Epithelial cell of esophagus (primary cell): ENCODE results near the gene SPEN.

Source experiments
- DNase-seq: peaks from one replicate; pipeline ENCODE4 v3.0.0; 2010; ENCODE audit warnings: low read depth
- H3K4me3 ChIP-seq: 2 replicates; pipeline ENCODE4 v1.5.1; 2011; ENCODE audit warnings: mild to moderate bottlenecking, low read length, control low read depth
- TF ChIP-seq, protein P1 (sequence below): IDR thresholded peaks from 2 replicates; pipeline ENCODE4 v1.5.1; 2011; ENCODE audit warnings: low read depth, mild to moderate bottlenecking, low read length, control low read depth, inconsistent platforms; ENCODE audit not compliant: insufficient read depth; ENCODE audit errors: missing control alignments

The SPEN gene

DNA sequence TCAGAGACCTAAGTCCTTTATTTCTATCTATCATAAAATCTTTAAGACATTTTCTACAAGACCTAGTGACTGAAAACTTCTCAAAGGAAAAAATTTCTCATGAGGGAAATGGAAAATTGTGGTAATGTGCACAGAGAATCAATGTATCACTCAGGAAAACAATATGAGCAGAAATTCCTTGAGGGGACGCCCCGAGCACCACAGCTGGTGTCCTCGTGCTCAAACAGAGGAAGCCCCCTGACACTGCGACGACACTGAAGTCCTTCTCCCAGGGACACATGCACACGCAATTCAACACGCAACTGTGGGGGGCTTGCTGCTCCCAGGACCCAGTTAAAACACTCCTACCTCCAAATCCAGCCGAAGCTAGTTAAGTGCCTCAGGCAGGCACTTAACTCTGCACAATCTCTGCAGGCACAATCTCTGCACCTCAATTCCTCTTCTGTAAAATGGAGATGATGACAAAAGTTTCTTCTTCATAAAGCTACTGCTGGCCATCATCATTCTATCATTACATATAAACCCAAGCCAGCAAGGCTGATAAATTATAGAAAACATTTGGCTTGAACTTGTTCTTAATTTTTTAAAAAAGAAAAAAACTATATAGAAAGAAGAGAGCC is 112.4 kb downstream of the SPEN start:
- TF ChIP-seq, protein P1, sequence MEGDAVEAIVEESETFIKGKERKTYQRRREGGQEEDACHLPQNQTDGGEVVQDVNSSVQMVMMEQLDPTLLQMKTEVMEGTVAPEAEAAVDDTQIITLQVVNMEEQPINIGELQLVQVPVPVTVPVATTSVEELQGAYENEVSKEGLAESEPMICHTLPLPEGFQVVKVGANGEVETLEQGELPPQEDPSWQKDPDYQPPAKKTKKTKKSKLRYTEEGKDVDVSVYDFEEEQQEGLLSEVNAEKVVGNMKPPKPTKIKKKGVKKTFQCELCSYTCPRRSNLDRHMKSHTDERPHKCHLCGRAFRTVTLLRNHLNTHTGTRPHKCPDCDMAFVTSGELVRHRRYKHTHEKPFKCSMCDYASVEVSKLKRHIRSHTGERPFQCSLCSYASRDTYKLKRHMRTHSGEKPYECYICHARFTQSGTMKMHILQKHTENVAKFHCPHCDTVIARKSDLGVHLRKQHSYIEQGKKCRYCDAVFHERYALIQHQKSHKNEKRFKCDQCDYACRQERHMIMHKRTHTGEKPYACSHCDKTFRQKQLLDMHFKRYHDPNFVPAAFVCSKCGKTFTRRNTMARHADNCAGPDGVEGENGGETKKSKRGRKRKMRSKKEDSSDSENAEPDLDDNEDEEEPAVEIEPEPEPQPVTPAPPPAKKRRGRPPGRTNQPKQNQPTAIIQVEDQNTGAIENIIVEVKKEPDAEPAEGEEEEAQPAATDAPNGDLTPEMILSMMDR: no peak
- DNase-seq: no peak
- no peak overlapping the region for H3K4me3 ChIP-seq

DNA sequence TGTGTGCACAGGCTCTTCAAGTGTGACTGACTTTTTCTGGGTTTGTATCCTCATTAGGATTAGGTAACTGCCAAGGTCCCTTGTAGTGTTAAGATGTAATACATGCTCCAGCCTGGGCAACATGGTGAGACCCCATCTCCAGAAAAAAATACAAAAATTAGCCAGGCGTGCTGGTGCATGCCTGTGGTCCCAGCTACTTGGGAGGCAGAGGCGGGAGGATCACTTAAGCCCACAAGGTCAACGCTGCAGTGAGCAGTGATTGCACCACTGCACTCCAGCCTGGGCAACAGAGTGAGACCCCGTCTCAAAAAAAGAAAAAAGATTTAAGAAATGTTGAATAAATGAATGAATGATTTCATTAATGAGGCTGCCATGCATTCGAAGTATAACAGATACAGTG is 113.3 kb downstream of the SPEN start:
- H3K4me3 ChIP-seq: no peak overlapping the region

DNA sequence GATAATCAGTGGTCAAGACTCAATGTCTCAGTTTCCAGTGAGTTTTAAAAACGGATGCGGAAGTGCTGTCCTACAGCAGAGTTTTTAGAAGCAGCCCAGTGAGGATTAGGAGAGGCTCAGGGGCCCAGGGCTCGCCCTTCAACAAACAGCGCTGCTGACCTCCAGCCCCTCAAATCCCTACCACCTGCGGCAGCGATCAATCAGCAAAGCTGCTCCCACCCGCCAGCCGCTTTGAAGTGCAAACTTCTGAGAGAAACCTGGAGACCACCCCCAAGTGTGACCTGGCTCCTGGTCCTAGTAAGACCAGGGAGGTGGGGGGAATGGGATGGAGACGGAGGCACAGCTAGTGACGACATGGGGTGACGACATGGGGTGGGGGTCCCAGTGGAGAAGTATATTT is 114.0 kb downstream of the SPEN start:
- no peak overlapping the region for H3K4me3 ChIP-seq
- TF ChIP-seq, protein P1: no peak
- no peak for DNase-seq

More for the DNA sequence above, 113.3 kb downstream of the SPEN start:
- TF ChIP-seq, protein P1: no peak
- DNase-seq: no peak

DNA sequence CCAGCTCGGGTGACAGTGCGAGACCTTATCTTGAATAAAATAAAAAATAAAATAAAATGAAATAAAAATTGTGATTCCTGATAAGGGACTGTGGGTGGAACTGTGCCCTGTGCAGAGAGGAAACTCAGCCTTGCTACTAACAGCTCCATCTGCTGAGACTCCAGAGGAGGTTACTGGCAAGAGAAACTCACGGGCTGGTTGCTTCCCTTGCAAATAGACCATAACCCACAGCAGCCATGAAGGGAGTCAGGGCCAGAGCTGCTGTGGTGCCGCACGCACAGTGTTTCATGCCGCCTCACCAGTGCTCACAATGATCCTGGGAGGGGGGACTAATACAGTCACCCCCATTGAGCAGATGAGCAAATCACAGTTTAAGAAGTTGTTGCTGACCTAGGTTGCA is 114.7 kb downstream of the SPEN start:
- DNase-seq: no peak
- TF ChIP-seq, protein P1: no peak
- H3K4me3 ChIP-seq: no peak overlapping the region

DNA sequence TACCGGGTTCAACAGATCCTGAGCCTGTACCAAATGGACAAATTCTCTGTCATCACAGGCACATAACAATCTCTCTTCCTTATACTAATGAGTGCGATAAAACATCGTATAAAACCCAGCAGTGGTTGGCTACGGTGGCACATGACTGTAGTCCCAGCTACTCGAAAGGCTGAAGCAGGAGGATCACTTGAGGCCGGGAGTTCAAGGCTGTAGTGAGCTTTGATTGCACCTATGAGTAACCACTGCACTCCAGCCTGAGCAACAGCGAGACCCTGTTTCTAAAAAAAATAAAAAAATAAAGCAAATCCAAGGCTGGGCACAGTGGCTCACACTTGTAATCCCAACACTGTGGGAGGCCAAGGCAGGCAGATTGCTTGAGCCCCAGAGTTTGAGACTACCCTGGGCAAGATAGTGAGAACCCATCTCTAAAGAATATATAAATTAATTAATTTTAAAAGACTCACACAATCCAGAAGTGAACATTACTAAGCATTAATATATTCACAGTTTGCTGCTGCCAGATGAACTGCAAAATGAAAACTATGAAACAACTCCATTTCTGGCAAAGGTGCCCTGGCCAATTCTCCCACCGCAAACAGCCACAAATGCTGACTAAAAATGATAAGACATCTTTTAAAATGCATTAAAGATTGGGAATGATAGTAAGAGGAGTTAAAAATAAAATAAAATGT is 115.3 kb downstream of the SPEN start:
- TF ChIP-seq, protein P1: no peak
- H3K4me3 ChIP-seq: no peak overlapping the region
- DNase-seq: no peak

DNA sequence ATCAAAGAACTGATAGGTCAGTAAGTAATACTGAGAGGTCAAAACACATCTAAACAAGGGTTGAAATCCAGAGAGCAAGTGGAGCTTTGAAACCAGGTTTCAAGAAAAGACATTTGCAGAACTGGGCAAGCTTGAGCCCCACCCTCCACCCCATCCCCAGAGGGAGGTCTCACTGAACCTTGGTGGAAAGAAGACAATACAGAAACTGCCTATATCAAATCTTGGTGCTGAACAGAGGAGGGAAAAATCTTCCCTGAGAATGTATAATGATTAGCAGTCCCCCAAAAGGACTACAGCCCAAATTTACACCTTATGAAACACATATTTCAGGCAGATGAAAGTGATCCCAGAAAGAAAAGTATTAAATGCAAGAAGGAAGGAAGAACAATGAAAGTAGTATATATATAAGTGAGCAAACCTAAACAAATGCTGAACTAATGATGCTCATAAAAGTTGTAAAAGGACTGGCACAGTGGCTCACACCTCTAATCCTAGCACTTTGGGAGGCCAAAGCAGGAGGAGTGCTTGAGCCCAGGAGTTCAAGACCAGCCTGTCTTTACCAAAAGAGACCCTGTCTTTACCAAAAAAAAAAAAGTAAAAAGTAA is 116.0 kb downstream of the SPEN start:
- DNase-seq: no peak
- H3K4me3 ChIP-seq: no peak overlapping the region
- TF ChIP-seq, protein P1: no peak
